HepG2 (cell line): ENCODE data around the gene PIANP. TPM values are rescaled to one million over a fixed set of nuclear protein-coding genes. Genes with fewer than 3 reads are reported as not detected.

ENCODE experiments used
- EZH2 ChIP-seq: conservative IDR thresholded peaks from 2 replicates; pipeline ENCODE4 v1.6.1; 2012; ENCODE audit warnings: mild to moderate bottlenecking, low read depth, low read length, moderate library complexity
- GTF2F1 ChIP-seq: fragments of 150-350 bp; IDR thresholded peaks from 2 replicates; pipeline ENCODE4 v1.6.1; 2014; ENCODE audit warnings: low read length
- NFAT5 ChIP-seq: sonication (generic); formaldehyde crosslinking; IDR thresholded peaks from 2 replicates; pipeline ENCODE4 v1.4.0; 2020; ENCODE audit warnings: missing genetic modification reagents
- PAX8 ChIP-seq: sonication (generic); formaldehyde crosslinking; IDR thresholded peaks from 2 replicates; pipeline ENCODE4 v1.8.0; 2022; ENCODE audit warnings: mild to moderate bottlenecking, missing genetic modification reagents, borderline replicate concordance
- RAD21 ChIP-seq: fragments of 450-650 bp; formaldehyde crosslinking; IDR thresholded peaks from 2 replicates; pipeline ENCODE4 v1.5.0; 2020; ENCODE audit warnings: mild to moderate bottlenecking
- SMAD1 ChIP-seq: sonication (generic); formaldehyde crosslinking; IDR thresholded peaks from 2 replicates; pipeline ENCODE4 v1.4.0; 2020; ENCODE audit warnings: missing genetic modification reagents, low read depth, mild to moderate bottlenecking, borderline replicate concordance
- ZBTB7A ChIP-seq: sonication (generic); formaldehyde crosslinking; IDR thresholded peaks from 2 replicates; pipeline ENCODE4 v1.8.0; 2022; ENCODE audit warnings: mild to moderate bottlenecking, missing genetic modification reagents
- ZNF274 ChIP-seq: sonication (generic); formaldehyde crosslinking; IDR thresholded peaks from 2 replicates; pipeline ENCODE4 v1.5.1; 2020; ENCODE audit warnings: mild to moderate bottlenecking, missing genetic modification reagents
- ZNF296 ChIP-seq: sonication (generic); formaldehyde crosslinking; conservative IDR thresholded peaks from 2 replicates; pipeline ENCODE4 v1.5.0; 2020; ENCODE audit warnings: mild to moderate bottlenecking, missing genetic modification reagents
- ZSCAN25 ChIP-seq: sonication (generic); formaldehyde crosslinking; IDR thresholded peaks from 2 replicates; pipeline ENCODE4 v1.8.0; 2022; ENCODE audit warnings: mild to moderate bottlenecking, missing genetic modification reagents
- polyA plus RNA-seq, 8 experiments: library from polyadenylated mRNA; depleted of rRNA in 3 of 8; stranded (reverse) in 7 of 8; unstranded in 1 of 8; fragments of >200 nt; fragmentation: Illumina TruSeq in 4 of 8; extraction: Trizol in 4 of 8; gene quantifications; 2 replicates each; pipeline versions ENCODE4 v1.2.1 to v1.2.3, GENCODE V29; 2011 to 2016; ENCODE audit warnings: low read depth in 4 of 8, missing spikeins in 1 of 8, mixed read lengths in 1 of 8; ENCODE audit not compliant: insufficient read depth in 1 of 8
- total RNA-seq, 5 experiments: library from RNA; depleted of rRNA; stranded (reverse); fragments of >200 nt; fragmentation: Illumina TruSeq; extraction: Trizol; gene quantifications; 2 replicates each; pipeline ENCODE4 v1.2.3, GENCODE V29; 2016; ENCODE audit warnings: low read depth in 1 of 5
- TF ChIP-seq, protein P1 (sequence below): sonication (generic); formaldehyde crosslinking; IDR thresholded peaks from 2 replicates; pipeline ENCODE4 v1.4.0; 2020; ENCODE audit warnings: missing genetic modification reagents
- TF ChIP-seq, protein P2 (sequence below), 2 experiments: sonication (generic) in 1 of 2; formaldehyde crosslinking in 1 of 2; IDR thresholded peaks; 2 replicates each; pipeline versions ENCODE4 v1.4.0 to v1.6.1; 2016 to 2020; ENCODE audit warnings: borderline replicate concordance in 1 of 2, low read depth in 1 of 2, mild to moderate bottlenecking in 1 of 2, missing genetic modification reagents in 1 of 2
- TF ChIP-seq, protein P3 (sequence below): sonication (generic); formaldehyde crosslinking; IDR thresholded peaks from 2 replicates; pipeline ENCODE4 v1.5.1; 2020; ENCODE audit warnings: missing genetic modification reagents, mild to moderate bottlenecking, borderline replicate concordance

PIANP gene
- total and polyA plus RNA-seq, 2 of the 13 experiments (the other 11 are each of a cell fraction or from before 2014, with no cell fraction given): not detected

- TF ChIP-seq, protein P1, sequence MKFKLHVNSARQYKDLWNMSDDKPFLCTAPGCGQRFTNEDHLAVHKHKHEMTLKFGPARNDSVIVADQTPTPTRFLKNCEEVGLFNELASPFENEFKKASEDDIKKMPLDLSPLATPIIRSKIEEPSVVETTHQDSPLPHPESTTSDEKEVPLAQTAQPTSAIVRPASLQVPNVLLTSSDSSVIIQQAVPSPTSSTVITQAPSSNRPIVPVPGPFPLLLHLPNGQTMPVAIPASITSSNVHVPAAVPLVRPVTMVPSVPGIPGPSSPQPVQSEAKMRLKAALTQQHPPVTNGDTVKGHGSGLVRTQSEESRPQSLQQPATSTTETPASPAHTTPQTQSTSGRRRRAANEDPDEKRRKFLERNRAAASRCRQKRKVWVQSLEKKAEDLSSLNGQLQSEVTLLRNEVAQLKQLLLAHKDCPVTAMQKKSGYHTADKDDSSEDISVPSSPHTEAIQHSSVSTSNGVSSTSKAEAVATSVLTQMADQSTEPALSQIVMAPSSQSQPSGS (CRISPR knock-in tag): peak; percentile 88
- no peak for TF ChIP-seq PAX8 (CRISPR knock-in tag)
- TF ChIP-seq NFAT5: no peak
- TF ChIP-seq, protein P2, sequence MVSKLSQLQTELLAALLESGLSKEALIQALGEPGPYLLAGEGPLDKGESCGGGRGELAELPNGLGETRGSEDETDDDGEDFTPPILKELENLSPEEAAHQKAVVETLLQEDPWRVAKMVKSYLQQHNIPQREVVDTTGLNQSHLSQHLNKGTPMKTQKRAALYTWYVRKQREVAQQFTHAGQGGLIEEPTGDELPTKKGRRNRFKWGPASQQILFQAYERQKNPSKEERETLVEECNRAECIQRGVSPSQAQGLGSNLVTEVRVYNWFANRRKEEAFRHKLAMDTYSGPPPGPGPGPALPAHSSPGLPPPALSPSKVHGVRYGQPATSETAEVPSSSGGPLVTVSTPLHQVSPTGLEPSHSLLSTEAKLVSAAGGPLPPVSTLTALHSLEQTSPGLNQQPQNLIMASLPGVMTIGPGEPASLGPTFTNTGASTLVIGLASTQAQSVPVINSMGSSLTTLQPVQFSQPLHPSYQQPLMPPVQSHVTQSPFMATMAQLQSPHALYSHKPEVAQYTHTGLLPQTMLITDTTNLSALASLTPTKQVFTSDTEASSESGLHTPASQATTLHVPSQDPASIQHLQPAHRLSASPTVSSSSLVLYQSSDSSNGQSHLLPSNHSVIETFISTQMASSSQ (IDR thresholded peaks at IDR 0.05; ENCODE audit: low read depth): 0 out of 2 replicates have a peak, but pooled peaks have one; percentile 16
- TF ChIP-seq, protein P2 (CRISPR knock-in tag; IDR thresholded peaks at IDR 0.05; ENCODE audit: borderline replicate concordance): no peak; the same call in 1 of the 2 replicates
- no peak for TF ChIP-seq ZBTB7A (CRISPR knock-in tag)
- no peak for TF ChIP-seq ZNF296 (CRISPR knock-in tag)
- TF ChIP-seq, protein P3, sequence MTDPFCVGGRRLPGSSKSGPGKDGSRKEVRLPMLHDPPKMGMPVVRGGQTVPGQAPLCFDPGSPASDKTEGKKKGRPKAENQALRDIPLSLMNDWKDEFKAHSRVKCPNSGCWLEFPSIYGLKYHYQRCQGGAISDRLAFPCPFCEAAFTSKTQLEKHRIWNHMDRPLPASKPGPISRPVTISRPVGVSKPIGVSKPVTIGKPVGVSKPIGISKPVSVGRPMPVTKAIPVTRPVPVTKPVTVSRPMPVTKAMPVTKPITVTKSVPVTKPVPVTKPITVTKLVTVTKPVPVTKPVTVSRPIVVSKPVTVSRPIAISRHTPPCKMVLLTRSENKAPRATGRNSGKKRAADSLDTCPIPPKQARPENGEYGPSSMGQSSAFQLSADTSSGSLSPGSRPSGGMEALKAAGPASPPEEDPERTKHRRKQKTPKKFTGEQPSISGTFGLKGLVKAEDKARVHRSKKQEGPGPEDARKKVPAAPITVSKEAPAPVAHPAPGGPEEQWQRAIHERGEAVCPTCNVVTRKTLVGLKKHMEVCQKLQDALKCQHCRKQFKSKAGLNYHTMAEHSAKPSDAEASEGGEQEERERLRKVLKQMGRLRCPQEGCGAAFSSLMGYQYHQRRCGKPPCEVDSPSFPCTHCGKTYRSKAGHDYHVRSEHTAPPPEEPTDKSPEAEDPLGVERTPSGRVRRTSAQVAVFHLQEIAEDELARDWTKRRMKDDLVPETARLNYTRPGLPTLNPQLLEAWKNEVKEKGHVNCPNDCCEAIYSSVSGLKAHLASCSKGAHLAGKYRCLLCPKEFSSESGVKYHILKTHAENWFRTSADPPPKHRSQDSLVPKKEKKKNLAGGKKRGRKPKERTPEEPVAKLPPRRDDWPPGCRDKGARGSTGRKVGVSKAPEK (CRISPR knock-in tag): no peak
- TF ChIP-seq RAD21 (CRISPR knock-in tag): no peak
- 0 out of 2 replicates have a peak, but pooled peaks have one; percentile 10 for TF ChIP-seq ZNF274 (CRISPR knock-in tag)
- TF ChIP-seq ZSCAN25 (CRISPR knock-in tag): no peak; the same call in 1 of the 2 replicates
- TF ChIP-seq SMAD1: 0 out of 2 replicates have a peak, but pooled peaks have one; percentile 80
- 0 out of 2 replicates have a peak, but pooled peaks have one; percentile 56 for TF ChIP-seq GTF2F1
- TF ChIP-seq EZH2: no peak
Observed at GRCh38 chr12:6688999-6689882, 11.4 kb downstream of the PIANP start, which contains the start of gene ZNF384 (continued).
